Suprapubic skin (tissue), 4 donors: ENCODE measurements around the gene RTN4IP1. TPM values are rescaled to one million over a fixed set of nuclear protein-coding genes. Genes with fewer than 3 reads are reported as not detected.
"Not testable (repeated sequence)": the region's sequence is repeated elsewhere in the genome, so short reads cannot be mapped to it uniquely, and the experiment has no call there.

Source experiments
- DNase-seq, 2 donors: peaks; one replicate each; pipeline ENCODE4 v3.0.0-alpha.2; 2019; ENCODE audit warnings: low spot score in 2 of 2
- H3K27ac ChIP-seq: fragments of 200-600 bp; sonication (generic); one replicate; pipeline ENCODE4 v1.5.1; 2019
- H3K27me3 ChIP-seq: fragments of 200-600 bp; sonication (generic); one replicate; pipeline ENCODE4 v1.5.1; 2019
- H3K36me3 ChIP-seq: fragments of 200-600 bp; sonication (generic); one replicate; pipeline ENCODE4 v1.5.1; 2019
- H3K4me1 ChIP-seq: fragments of 200-600 bp; sonication (generic); one replicate; pipeline ENCODE4 v1.5.1; 2019
- H3K4me3 ChIP-seq: fragments of 200-600 bp; sonication (generic); one replicate; pipeline ENCODE4 v1.5.1; 2019; ENCODE audit warnings: mild to moderate bottlenecking
- H3K9me3 ChIP-seq: fragments of 200-600 bp; sonication (generic); one replicate; pipeline ENCODE4 v1.5.1; 2019
- EP300 ChIP-seq: sonication (generic); formaldehyde crosslinking; IDR thresholded peaks from one replicate; pipeline ENCODE4 v1.6.1; 2017; ENCODE audit warnings: antibody characterized with exemption
- POLR2A ChIP-seq, 2 donors: fragments of 450-650 bp; IDR thresholded peaks; one replicate each; pipeline ENCODE4 v1.6.1; 2017; ENCODE audit warnings: antibody characterized with exemption in 2 of 2, mild to moderate bottlenecking in 2 of 2, moderate library complexity in 2 of 2
- POLR2AphosphoS5 ChIP-seq, 3 donors: sonication (generic); formaldehyde crosslinking; IDR thresholded peaks; one replicate each; pipeline ENCODE4 v1.6.1; 2017; ENCODE audit warnings: antibody characterized with exemption in 3 of 3
- WGBS: methylation state at CpG from one replicate; pipeline ENCODE4 v1.1.5; 2018; 5-methylcytosine and 5-hydroxymethylcytosine counted together
- total RNA-seq, 4 donors: library from RNA; depleted of rRNA; stranded (reverse); fragments of >200 nt; gene quantifications; one replicate each; pipeline ENCODE4 v1.1.0, GENCODE V29; 2016
- TF ChIP-seq, protein P1 (sequence below), 2 donors: fragments of 200-600 bp in 1 of 2; fragments of 450-650 bp in 1 of 2; sonication (generic) in 1 of 2; IDR thresholded peaks; one replicate each; pipeline ENCODE4 v1.5.1; 2016 to 2019; ENCODE audit warnings: antibody characterized with exemption in 2 of 2, mild to moderate bottlenecking in 1 of 2, moderate library complexity in 1 of 2

Gene RTN4IP1
- total RNA-seq, 4 donors from 2014 or later, result 1.8 to 5.3 (median 3.3) TPM

- peaks cover 11% of the 10 kb centered on the region for H3K4me1 ChIP-seq
- H3K27ac ChIP-seq, result no peak overlapping the region
- TF ChIP-seq, protein P1, sequence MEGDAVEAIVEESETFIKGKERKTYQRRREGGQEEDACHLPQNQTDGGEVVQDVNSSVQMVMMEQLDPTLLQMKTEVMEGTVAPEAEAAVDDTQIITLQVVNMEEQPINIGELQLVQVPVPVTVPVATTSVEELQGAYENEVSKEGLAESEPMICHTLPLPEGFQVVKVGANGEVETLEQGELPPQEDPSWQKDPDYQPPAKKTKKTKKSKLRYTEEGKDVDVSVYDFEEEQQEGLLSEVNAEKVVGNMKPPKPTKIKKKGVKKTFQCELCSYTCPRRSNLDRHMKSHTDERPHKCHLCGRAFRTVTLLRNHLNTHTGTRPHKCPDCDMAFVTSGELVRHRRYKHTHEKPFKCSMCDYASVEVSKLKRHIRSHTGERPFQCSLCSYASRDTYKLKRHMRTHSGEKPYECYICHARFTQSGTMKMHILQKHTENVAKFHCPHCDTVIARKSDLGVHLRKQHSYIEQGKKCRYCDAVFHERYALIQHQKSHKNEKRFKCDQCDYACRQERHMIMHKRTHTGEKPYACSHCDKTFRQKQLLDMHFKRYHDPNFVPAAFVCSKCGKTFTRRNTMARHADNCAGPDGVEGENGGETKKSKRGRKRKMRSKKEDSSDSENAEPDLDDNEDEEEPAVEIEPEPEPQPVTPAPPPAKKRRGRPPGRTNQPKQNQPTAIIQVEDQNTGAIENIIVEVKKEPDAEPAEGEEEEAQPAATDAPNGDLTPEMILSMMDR (IDR thresholded peaks at IDR 0.05), result no peak
- TF ChIP-seq POLR2A (IDR thresholded peaks at IDR 0.05), result no peak
- H3K4me3 ChIP-seq, result no peak overlapping the region
- no peaks in the 10 kb centered on the region for H3K27me3 ChIP-seq
- peaks cover 21% of the 10 kb centered on the region for H3K36me3 ChIP-seq
- H3K9me3 ChIP-seq, result no peaks in the 10 kb centered on the region
- no peak for DNase-seq
- 59% methylated on average over 3 of the region's 3 CpGs for WGBS
These were observed 72.8 kb downstream of the RTN4IP1 start for GRCh38 chr6:106556368-106556960.

- no peak for DNase-seq
- peaks cover 21% of the 10 kb centered on the region for H3K36me3 ChIP-seq
- H3K9me3 ChIP-seq, result no peaks in the 10 kb centered on the region
- TF ChIP-seq POLR2AphosphoS5 (IDR thresholded peaks at IDR 0.05), result no peak
- TF ChIP-seq, protein P1 (IDR thresholded peaks at IDR 0.05), result no peak
- peaks cover 4% of the 10 kb centered on the region for H3K4me1 ChIP-seq
- no peak overlapping the region for H3K27ac ChIP-seq
- WGBS, result 70% methylated on average over 5 of the region's 5 CpGs
- H3K27me3 ChIP-seq, result no peaks in the 10 kb centered on the region
- no peak overlapping the region for H3K4me3 ChIP-seq
These were observed 73.5 kb downstream of the RTN4IP1 start for GRCh38 chr6:106555767-106556166.

DNA sequence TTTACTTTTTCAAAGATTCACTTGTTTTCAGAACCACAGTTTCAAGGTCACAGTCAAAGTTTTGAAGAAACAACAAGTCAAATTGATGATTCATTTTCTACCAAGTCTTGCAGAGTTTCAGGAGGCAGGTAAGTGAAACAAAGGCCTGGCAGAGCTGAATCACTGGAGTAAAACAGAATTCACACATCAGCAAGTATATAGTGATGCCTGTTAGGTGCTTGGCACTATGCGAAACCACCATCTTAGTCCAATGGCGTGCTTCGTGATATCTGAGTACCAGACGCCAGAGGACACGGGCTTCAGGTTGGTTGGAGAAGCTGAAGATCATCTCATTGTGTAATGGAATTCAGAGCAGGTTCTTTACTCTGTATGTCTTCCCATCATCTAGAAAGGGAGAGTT is 75.9 kb downstream of the RTN4IP1 start:
- H3K4me1 ChIP-seq, result peaks cover under 1% of the 10 kb centered on the region
- no peak overlapping the region for H3K27ac ChIP-seq
- no peaks in the 10 kb centered on the region for H3K27me3 ChIP-seq
- no peaks in the 10 kb centered on the region for H3K9me3 ChIP-seq
- no peak for DNase-seq
- TF ChIP-seq POLR2AphosphoS5 (IDR thresholded peaks at IDR 0.05) (no peak), EP300 (no peak), POLR2A (IDR thresholded peaks at IDR 0.05) (no peak)
- TF ChIP-seq, protein P1 (IDR thresholded peaks at IDR 0.05), result no peak
- H3K4me3 ChIP-seq, result no peak overlapping the region
- 97% methylated on average over 5 of the region's 5 CpGs for WGBS
- peaks cover 17% of the 10 kb centered on the region for H3K36me3 ChIP-seq

DNA sequence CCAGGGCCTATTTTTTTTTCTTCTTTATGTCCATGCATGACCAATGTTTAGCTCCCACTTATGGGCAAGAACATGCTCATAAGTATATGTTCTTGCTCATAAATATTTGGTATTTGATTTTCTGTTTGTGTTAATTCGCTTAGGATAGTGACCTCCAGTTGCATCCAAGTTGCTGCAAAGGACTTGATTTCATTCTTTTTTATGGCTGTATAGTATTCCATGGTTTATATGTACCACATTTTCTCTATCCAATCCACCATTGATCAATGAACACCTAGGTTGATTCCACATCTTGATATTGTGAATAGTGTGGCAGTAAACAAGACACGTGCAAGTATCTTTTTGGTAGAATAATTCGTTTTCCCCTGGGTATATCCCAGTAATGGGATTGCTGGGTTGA is 78.1 kb downstream of the RTN4IP1 start:
- Histone ChIP-seq H3K4me1 (peaks cover 23% of the 10 kb centered on the region), H3K4me3 (no peak overlapping the region), H3K27ac (no peak overlapping the region), H3K36me3 (peaks cover 17% of the 10 kb centered on the region), H3K9me3 (no peaks in the 10 kb centered on the region), H3K27me3 (no peaks in the 10 kb centered on the region)
- 94% methylated on average over 3 of the region's 3 CpGs for WGBS
- no peak for DNase-seq
- TF ChIP-seq POLR2A (IDR thresholded peaks at IDR 0.05) (no peak), POLR2AphosphoS5 (IDR thresholded peaks at IDR 0.05) (no peak), EP300 (no peak)
- TF ChIP-seq, protein P1 (IDR thresholded peaks at IDR 0.05), result no peak

DNA sequence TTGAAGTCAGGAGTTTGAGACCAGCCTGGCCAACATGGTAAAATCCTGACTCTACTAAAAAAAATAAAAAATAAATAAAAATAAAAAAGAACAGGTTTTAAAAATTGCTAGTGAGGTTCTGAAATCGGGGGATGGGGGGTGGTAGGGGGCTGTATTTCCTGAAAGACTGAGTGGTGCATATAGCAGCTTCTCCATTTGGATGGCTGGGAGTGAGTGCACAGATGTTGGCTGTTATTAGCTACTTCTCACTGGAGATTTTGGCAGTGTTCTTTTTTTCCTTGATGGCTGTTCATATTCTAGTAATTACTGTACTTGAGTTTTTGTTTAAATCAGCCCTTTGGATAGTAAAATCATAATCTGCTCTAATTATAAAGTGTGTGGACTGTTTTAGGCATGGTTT is 79.8 kb downstream of the RTN4IP1 start:
- Histone ChIP-seq H3K4me3 (no peak overlapping the region), H3K27ac (no peak overlapping the region), H3K27me3 (no peaks in the 10 kb centered on the region), H3K4me1 (peaks cover 30% of the 10 kb centered on the region), H3K36me3 (peaks cover 10% of the 10 kb centered on the region), H3K9me3 (no peaks in the 10 kb centered on the region)
- DNase-seq, result no peak
- 85% methylated on average over 1 of the region's 1 CpG for WGBS
- TF ChIP-seq POLR2AphosphoS5 (IDR thresholded peaks at IDR 0.05) (no peak), POLR2A (IDR thresholded peaks at IDR 0.05) (no peak)
- TF ChIP-seq, protein P1 (IDR thresholded peaks at IDR 0.05), result no peak

- peaks cover 30% of the 10 kb centered on the region for H3K4me1 ChIP-seq
- not testable (repeated sequence) for H3K27ac ChIP-seq, H3K27me3 ChIP-seq, H3K4me3 ChIP-seq, DNase-seq, H3K9me3 ChIP-seq, H3K36me3 ChIP-seq
- 88% methylated on average over 5 of the region's 6 CpGs for WGBS
These were observed 80.3 kb downstream of the RTN4IP1 start for GRCh38 chr6:106548926-106549455.
